IMR-90 (cell line): ENCODE measurements around the gene NANOS3. TPM values are rescaled to one million over a fixed set of nuclear protein-coding genes. Genes with fewer than 3 reads are reported as not detected.
A peak's percentile ranks its signal among the peaks of the same experiment; 100 is the strongest.

ENCODE experiments used
- ATAC-seq: fragments of 200-7000 bp; cut with Tn5 transposase; 2 replicates; pipeline ENCODE4 v1.9.1; 2020; ENCODE audit warnings: low read depth, mild to moderate bottlenecking, moderate library complexity
- BruUV-seq: library from RNA; stranded (reverse); fragments of 400-500 nt; replicated peaks from 2 replicates; lab custom pipeline; 2021; lab: Mats Ljungman, UMichigan
- CTCF ChIA-PET: fragments of 300-600 bp; formaldehyde crosslinking; extraction: SDS; loops from one replicate; lab custom pipeline; 2021; ENCODE audit warnings: antibody characterized with exemption; lab: Yijun Ruan, JAX
- POLR2A ChIA-PET: fragments of 300-600 bp; sonication (Branson Sonifier 250); formaldehyde crosslinking; loops from one replicate; lab custom pipeline; 2022; ENCODE audit warnings: antibody characterized with exemption; ENCODE audit not compliant: unreplicated experiment; lab: Charles Lee
- DNase-seq: peaks from one replicate; pipeline ENCODE4 v3.0.0; 2013
- H2AFZ ChIP-seq: replicated peaks from 2 replicates; pipeline ENCODE3; 2013; ENCODE audit warnings: low read length, mild to moderate bottlenecking; ENCODE audit not compliant: poor library complexity
- H2AK5ac ChIP-seq: 2 replicates; pipeline ENCODE4 v1.6.1; 2013; ENCODE audit warnings: low read depth, low read length, inconsistent platforms
- H2AK9ac ChIP-seq: replicated peaks from 2 replicates; pipeline ENCODE3; 2013; ENCODE audit warnings: mild to moderate bottlenecking, low read depth, low read length, moderate library complexity; ENCODE audit not compliant: poor library complexity
- H2BK120ac ChIP-seq: 2 replicates; pipeline ENCODE4 v1.6.1; 2013; ENCODE audit warnings: low read depth, low read length, inconsistent platforms
- H2BK15ac ChIP-seq: 3 replicates; pipeline ENCODE4 v1.6.1; 2013; ENCODE audit warnings: low read depth, low read length, inconsistent platforms
- H2BK20ac ChIP-seq: 2 replicates; pipeline ENCODE4 v1.6.1; 2013; ENCODE audit warnings: low read depth, mild to moderate bottlenecking, inconsistent platforms, low read length, moderate library complexity
- H2BK5ac ChIP-seq: 2 replicates; pipeline ENCODE4 v1.6.1; 2013; ENCODE audit warnings: mild to moderate bottlenecking, low read depth, low read length, inconsistent platforms; ENCODE audit not compliant: poor library complexity, severe bottlenecking
- H3K14ac ChIP-seq: replicated peaks from 2 replicates; pipeline ENCODE4 v1.6.1; 2013; ENCODE audit warnings: low read depth, low read length, inconsistent platforms
- H3K18ac ChIP-seq: 2 replicates; pipeline ENCODE4 v1.6.1; 2013; ENCODE audit warnings: low read depth, low read length, control low read depth
- H3K23ac ChIP-seq: 2 replicates; pipeline ENCODE4 v1.6.1; 2013; ENCODE audit warnings: low read depth, low read length, inconsistent platforms
- H3K27ac ChIP-seq: 2 replicates; pipeline ENCODE4 v1.5.1; 2013; ENCODE audit warnings: mild to moderate bottlenecking, control low read depth, low read length; ENCODE audit not compliant: insufficient read depth
- H3K27me3 ChIP-seq: 2 replicates; pipeline ENCODE4 v1.6.1; 2013; ENCODE audit warnings: low read length; ENCODE audit not compliant: control insufficient read depth, insufficient read depth
- H3K36me3 ChIP-seq: 2 replicates; pipeline ENCODE4 v1.6.1; 2013; ENCODE audit warnings: low read length, mixed read lengths; ENCODE audit not compliant: control insufficient read depth, insufficient read depth
- H3K4ac ChIP-seq: 2 replicates; pipeline ENCODE4 v1.6.1; 2013; ENCODE audit warnings: low read depth, low read length, inconsistent platforms
- H3K4me1 ChIP-seq: 2 replicates; pipeline ENCODE4 v1.6.1; 2013; ENCODE audit warnings: low read length, mixed read lengths; ENCODE audit not compliant: control insufficient read depth, insufficient read depth
- H3K4me2 ChIP-seq: 2 replicates; pipeline ENCODE4 v1.6.1; 2013; ENCODE audit warnings: low read depth, mild to moderate bottlenecking, control low read depth, low read length, moderate library complexity
- H3K4me3 ChIP-seq: 2 replicates; pipeline ENCODE4 v1.5.1; 2013; ENCODE audit warnings: low read depth, mild to moderate bottlenecking, control low read depth, low read length, moderate library complexity; ENCODE audit not compliant: insufficient read depth
- H3K56ac ChIP-seq: 2 replicates; pipeline ENCODE4 v1.6.1; 2013; ENCODE audit warnings: low read length, inconsistent platforms; ENCODE audit not compliant: insufficient read depth; ENCODE audit errors: extremely low read depth
- H3K79me1 ChIP-seq, 2 experiments: 2 replicates each; pipeline ENCODE4 v1.6.1; 2013; ENCODE audit warnings: low read length in 2 of 2, inconsistent platforms in 1 of 2, low read depth in 1 of 2
- H3K9ac ChIP-seq: 2 replicates; pipeline ENCODE4 v1.6.1; 2013; ENCODE audit warnings: low read depth, low read length, control low read depth
- H3K9me1 ChIP-seq: 2 replicates; pipeline ENCODE4 v1.6.1; 2013; ENCODE audit warnings: low read length, inconsistent platforms; ENCODE audit not compliant: insufficient read depth
- H3K9me3 ChIP-seq: 2 replicates; pipeline ENCODE4 v1.6.1; 2013; ENCODE audit warnings: low read length; ENCODE audit not compliant: control insufficient read depth, insufficient read depth
- H4K20me1 ChIP-seq: 2 replicates; pipeline ENCODE4 v1.6.1; 2013; ENCODE audit warnings: low read length, inconsistent platforms; ENCODE audit not compliant: insufficient read depth
- H4K5ac ChIP-seq: 2 replicates; pipeline ENCODE4 v1.6.1; 2013; ENCODE audit warnings: mild to moderate bottlenecking, low read depth, low read length, control low read depth
- H4K8ac ChIP-seq, 2 experiments: 2 replicates each; pipeline ENCODE4 v1.6.1; 2013; ENCODE audit warnings: low read depth in 2 of 2, low read length in 2 of 2, control low read depth in 1 of 2, inconsistent platforms in 1 of 2
- H4K91ac ChIP-seq: 2 replicates; pipeline ENCODE4 v1.6.1; 2013; ENCODE audit warnings: low read depth, low read length, inconsistent platforms; ENCODE audit not compliant: insufficient read depth
- BHLHE40 ChIP-seq: fragments of 150-350 bp; IDR thresholded peaks from 2 replicates; pipeline ENCODE4 v1.6.1; 2016; ENCODE audit warnings: mild to moderate bottlenecking, low read depth, low read length
- CEBPB ChIP-seq: IDR thresholded peaks from 2 replicates; pipeline ENCODE4 v1.6.1; 2012; ENCODE audit warnings: low read depth, low read length, improper control_type of control experiment
- MAZ ChIP-seq: IDR thresholded peaks from 2 replicates; pipeline ENCODE4 v1.6.1; 2012; ENCODE audit warnings: low read depth, mild to moderate bottlenecking, low read length, improper control_type of control experiment, moderate library complexity, borderline replicate concordance
- MXI1 ChIP-seq: IDR thresholded peaks from 2 replicates; pipeline ENCODE4 v1.6.1; 2012; ENCODE audit warnings: low read depth, mild to moderate bottlenecking, low read length, moderate library complexity, borderline replicate concordance
- RAD21 ChIP-seq: IDR thresholded peaks from 2 replicates; pipeline ENCODE4 v1.6.1; 2012; ENCODE audit warnings: low read length, improper control_type of control experiment
- RCOR1 ChIP-seq: IDR thresholded peaks from 2 replicates; pipeline ENCODE4 v1.6.1; 2012; ENCODE audit warnings: mild to moderate bottlenecking, low read length, improper control_type of control experiment; ENCODE audit not compliant: insufficient replicate concordance
- WGBS, 2 experiments: methylation state at CpG; one replicate each; pipeline versions ENCODE4 v1.1.5 to v1.1.7; 2013; ENCODE audit warnings: missing lambda C conversion rate in 2 of 2; ENCODE audit not compliant: insufficient read length in 1 of 2; ENCODE audit errors: extremely low coverage in 2 of 2; 5-methylcytosine and 5-hydroxymethylcytosine counted together
- dilution Hi-C: fragments of 300-500 bp; cut with HindIII; formaldehyde crosslinking; loops from one replicate; pipeline ENCODE4 v1.14.3; 2018; ENCODE audit warnings: low sequenced_read_pairs; ENCODE audit not compliant: unreplicated experiment
- in situ Hi-C: fragments of 300-500 bp; cut with MboI; formaldehyde crosslinking; loops from 3 replicates; pipeline ENCODE4 v1.14.3; 2019; ENCODE audit warnings: low sequenced_read_pairs, inconsistent platforms, mixed read lengths
- intact Hi-C: fragments of 100-400 bp; cut with micrococcal nuclease; formaldehyde crosslinking; loops from 2 replicates; pipeline ENCODE4 v1.10.0; 2022
- polyA plus RNA-seq, 3 experiments: library from polyadenylated mRNA; depleted of rRNA; stranded (reverse); fragments of >200 nt; gene quantifications; 2 replicates each; pipeline ENCODE4 v1.2.3, GENCODE V29; 2012; ENCODE audit warnings: low replicate concordance in 1 of 3
- total RNA-seq: library from RNA; depleted of rRNA; stranded (reverse); fragments of >200 nt; gene quantifications from 2 replicates; pipeline ENCODE4 v1.2.3, GENCODE V29; 2012

Gene NANOS3
- total and polyA plus RNA-seq, 2 of the 4 experiments (the other 2 are of a cell fraction) = 0.63 TPM; not detected in 1

- Histone ChIP-seq H3K14ac (no peak overlapping the region), H3K79me1 (peaks cover 11 to 19% of the 10 kb centered on the region in 2 experiments; a peak in 3 of 4 replicates), H2AFZ (peak overlapping the region; percentile 58), H4K91ac (peak overlapping the region; percentile 39), H4K8ac (no peak overlapping the region), H2AK9ac (peak overlapping the region; percentile 78), H3K4ac (no peak overlapping the region), H2BK5ac (no peak overlapping the region), H3K27me3 (no peaks in the 10 kb centered on the region), H3K4me2 (no peak overlapping the region), H4K5ac (no peak overlapping the region), H3K56ac (no peak overlapping the region), H2BK15ac (no peak overlapping the region), H3K9ac (no peak overlapping the region), H2AK5ac (peak overlapping the region; percentile 68), H3K18ac (no peak overlapping the region), H3K4me3 (no peak overlapping the region), H3K9me1 (peaks cover 11% of the 10 kb centered on the region), H2BK120ac (no peak overlapping the region), H2BK20ac (no peak overlapping the region), H4K20me1 (no peaks in the 10 kb centered on the region), H3K27ac (no peak overlapping the region), H3K23ac (no peak overlapping the region), H3K9me3 (no peaks in the 10 kb centered on the region), H3K4me1 (peaks cover 3% of the 10 kb centered on the region), H3K36me3 (no peaks in the 10 kb centered on the region)
- ChIA-PET POLR2A (no interaction called here), CTCF (interaction anchor here (1.3 kb wide), 1 partner anchor 9 kb away, joined by 3 read pairs; no protein-coding TSS in a partner anchor)
- no TSS peak for BruUV-seq
- in situ Hi-C loops = loop anchor here (25.0 kb wide), 1 partner anchor 584 kb away; no protein-coding TSS in a partner anchor
- dilution Hi-C loops = no loop called here
- TF ChIP-seq BHLHE40 = no peak
- no peak for TF ChIP-seq RCOR1
- no peak for TF ChIP-seq RAD21
- TF ChIP-seq CEBPB = no peak
- TF ChIP-seq MAZ = no peak
- TF ChIP-seq MXI1 = no peak
- ATAC-seq = no peak
- intact Hi-C loops = no loop called here
- 88% methylated on average over 1 of the region's 4 CpGs; no CpG with 5 or more reads in 1 of the 2 experiments for WGBS, 2 experiments
- no peak for DNase-seq
Measured at GRCh38 chr19:13870873-13871272, 6.1 kb upstream of the NANOS3 start.
